Gastroesophageal sphincter (tissue), 3 donors: Measurements from ENCODE around the gene OAS2.

ENCODE experiments used
- EP300 ChIP-seq: sonication (generic); formaldehyde crosslinking; IDR thresholded peaks from one replicate; pipeline ENCODE4 v1.6.1; 2017; ENCODE audit warnings: antibody characterized with exemption, mild to moderate bottlenecking
- POLR2A ChIP-seq, 2 donors: fragments of 450-650 bp; IDR thresholded peaks; one replicate each; pipeline ENCODE4 v1.6.1; 2017; ENCODE audit warnings: antibody characterized with exemption in 2 of 2, mild to moderate bottlenecking in 2 of 2, moderate library complexity in 1 of 2
- TF ChIP-seq, protein P1 (sequence below), 4 experiments: fragments of 200-600 bp in 2 of 4; fragments of 450-650 bp in 2 of 4; sonication (generic) in 1 of 4; IDR thresholded peaks; one replicate each; pipeline ENCODE4 v1.5.1; 2017 to 2019; ENCODE audit warnings: antibody characterized with exemption in 4 of 4, mild to moderate bottlenecking in 2 of 4, moderate library complexity in 2 of 4

GRCh38 chr12:113000433-113000832 lies 22.1 kb downstream of the OAS2 start:
- TF ChIP-seq, protein P1, sequence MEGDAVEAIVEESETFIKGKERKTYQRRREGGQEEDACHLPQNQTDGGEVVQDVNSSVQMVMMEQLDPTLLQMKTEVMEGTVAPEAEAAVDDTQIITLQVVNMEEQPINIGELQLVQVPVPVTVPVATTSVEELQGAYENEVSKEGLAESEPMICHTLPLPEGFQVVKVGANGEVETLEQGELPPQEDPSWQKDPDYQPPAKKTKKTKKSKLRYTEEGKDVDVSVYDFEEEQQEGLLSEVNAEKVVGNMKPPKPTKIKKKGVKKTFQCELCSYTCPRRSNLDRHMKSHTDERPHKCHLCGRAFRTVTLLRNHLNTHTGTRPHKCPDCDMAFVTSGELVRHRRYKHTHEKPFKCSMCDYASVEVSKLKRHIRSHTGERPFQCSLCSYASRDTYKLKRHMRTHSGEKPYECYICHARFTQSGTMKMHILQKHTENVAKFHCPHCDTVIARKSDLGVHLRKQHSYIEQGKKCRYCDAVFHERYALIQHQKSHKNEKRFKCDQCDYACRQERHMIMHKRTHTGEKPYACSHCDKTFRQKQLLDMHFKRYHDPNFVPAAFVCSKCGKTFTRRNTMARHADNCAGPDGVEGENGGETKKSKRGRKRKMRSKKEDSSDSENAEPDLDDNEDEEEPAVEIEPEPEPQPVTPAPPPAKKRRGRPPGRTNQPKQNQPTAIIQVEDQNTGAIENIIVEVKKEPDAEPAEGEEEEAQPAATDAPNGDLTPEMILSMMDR (IDR thresholded peaks at IDR 0.05) = no peak
- TF ChIP-seq POLR2A (IDR thresholded peaks at IDR 0.05) = no peak
- no peak for TF ChIP-seq EP300
